ENCODE measurements around the gene MUC5B.
"Not testable (repeated sequence)": the region's sequence is repeated elsewhere in the genome, so short reads cannot be mapped to it uniquely, and the experiment has no call there.

Gene MUC5B

GRCh38 chr11:1234771-1235305, 12.0 kb downstream of the MUC5B start:
- DNase-seq: no peak

GRCh38 chr11:1235306-1235900, 12.5 kb downstream of the MUC5B start:
- DNase-seq: no peak

DNA sequence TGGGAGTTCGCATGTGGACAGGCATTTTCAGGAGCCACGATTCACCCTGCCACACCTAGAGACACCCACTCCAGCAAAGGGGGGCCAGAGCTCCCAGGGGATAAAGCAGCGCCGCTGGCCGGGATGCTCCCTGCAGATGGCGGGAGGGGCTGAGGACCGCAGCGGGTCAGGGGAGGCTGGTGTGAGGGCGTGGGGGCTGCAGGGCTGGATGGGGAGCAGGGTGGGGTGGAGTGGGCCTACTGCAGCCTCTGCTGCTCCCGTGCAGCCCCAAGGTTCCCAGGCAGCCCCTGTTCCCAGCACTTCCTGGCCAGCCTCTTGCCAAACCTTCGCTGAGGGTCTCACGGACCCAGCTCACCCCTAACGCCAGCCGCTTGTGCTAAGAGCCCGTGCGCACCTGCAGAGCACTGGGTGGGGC, 13.0 kb downstream of the MUC5B start:
- DNase-seq: no peak

DNA sequence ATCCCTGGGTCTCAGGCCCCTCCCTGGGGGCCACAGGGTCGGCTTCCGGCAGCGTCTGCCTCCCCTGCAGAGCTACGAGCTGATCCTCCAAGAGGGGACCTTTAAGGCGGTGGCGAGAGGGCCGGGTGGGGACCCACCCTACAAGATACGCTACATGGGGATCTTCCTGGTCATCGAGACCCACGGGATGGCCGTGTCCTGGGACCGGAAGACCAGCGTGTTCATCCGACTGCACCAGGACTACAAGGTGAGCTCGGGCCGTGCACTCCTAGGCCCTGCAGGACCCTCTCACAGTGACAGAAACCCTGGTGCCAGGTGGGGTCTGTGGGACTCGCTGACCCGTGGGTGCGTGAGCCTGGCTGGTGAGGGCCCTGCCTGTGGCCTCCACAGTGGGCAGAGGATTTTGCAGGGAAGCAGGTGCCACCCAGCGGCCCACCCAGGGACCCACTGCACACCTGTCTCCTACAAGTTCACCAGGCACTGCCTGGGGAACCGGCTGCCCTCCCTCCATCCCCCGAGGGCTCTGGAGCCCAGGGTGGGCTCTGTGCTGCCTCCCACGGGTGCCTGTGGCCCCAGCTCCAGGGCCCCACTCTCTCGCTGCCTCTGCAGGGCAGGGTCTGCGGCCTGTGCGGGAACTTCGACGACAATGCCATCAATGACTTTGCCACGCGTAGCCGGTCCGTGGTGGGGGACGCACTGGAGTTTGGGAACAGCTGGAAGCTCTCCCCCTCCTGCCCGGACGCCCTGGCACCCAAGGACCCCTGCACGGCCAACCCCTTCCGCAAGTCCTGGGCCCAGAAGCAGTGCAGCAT, 13.7 kb downstream of the MUC5B start:
- no peak for DNase-seq

DNA sequence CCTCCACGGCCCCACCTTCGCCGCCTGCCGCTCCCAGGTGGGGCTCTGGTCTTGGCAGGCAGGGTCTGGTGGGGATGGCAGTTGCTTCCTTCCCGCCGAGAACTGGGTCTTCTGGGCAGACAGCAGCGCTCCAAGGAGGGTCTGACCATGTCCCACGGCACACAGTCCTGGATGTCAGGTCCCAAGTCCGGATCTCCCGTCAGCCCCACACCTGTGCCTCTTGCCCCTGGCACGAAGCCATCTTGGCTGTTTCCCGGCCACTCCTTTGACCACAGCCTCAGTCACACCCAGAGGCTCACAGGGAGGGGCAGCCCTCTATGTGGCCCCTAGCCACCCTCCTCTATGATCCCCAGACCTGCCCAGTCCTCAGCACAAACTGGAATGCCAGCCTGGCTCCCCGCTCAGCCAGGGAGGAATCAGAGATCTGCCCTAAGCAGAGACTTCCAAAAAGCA, 14.3 kb downstream of the MUC5B start:
- no peak for DNase-seq

- no peak for DNase-seq
Measured at GRCh38 chr11:1237851-1238250, 15.0 kb downstream of the MUC5B start.

GRCh38 chr11:1238767-1239595, 16.1 kb downstream of the MUC5B start:
- DNase-seq: no peak

GRCh38 chr11:1239596-1240205, 16.8 kb downstream of the MUC5B start:
- no peak for DNase-seq

DNA sequence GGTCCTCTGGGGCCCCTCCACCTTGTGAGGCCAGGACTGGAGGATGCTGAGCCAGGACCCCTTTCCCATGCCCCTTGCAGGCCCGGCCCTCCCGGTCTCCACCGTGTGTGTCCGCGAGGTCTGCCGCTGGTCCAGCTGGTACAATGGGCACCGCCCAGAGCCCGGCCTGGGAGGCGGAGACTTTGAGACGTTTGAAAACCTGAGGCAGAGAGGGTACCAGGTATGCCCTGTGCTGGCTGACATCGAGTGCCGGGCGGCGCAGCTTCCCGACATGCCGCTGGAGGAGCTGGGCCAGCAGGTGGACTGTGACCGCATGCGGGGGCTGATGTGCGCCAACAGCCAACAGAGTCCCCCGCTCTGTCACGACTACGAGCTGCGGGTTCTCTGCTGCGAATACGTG, 17.9 kb downstream of the MUC5B start:
- no peak for DNase-seq

DNA sequence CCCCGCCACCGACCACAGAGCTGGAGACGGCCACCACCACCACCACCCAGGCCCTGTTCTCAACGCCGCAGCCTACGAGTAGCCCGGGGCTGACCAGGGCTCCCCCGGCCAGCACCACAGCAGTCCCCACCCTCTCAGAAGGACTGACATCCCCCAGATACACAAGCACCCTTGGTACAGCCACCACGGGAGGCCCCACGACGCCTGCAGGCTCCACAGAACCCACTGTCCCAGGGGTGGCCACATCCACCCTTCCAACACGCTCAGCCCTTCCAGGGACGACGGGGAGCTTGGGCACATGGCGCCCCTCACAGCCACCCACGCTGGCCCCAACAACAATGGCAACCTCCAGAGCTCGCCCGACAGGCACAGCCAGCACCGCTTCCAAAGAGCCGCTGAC, 18.8 kb downstream of the MUC5B start:
- DNase-seq: no peak

DNA sequence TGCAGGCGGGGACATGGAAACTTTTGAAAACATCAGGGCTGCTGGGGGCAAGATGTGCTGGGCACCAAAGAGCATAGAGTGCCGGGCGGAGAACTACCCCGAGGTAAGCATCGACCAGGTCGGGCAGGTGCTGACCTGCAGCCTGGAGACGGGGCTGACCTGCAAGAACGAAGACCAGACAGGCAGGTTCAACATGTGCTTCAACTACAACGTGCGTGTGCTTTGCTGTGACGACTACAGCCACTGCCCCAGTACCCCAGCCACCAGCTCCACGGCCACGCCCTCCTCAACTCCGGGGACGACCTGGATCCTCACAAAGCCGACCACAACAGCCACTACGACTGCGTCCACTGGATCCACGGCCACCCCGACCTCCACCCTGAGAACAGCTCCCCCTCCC, 19.4 kb downstream of the MUC5B start:
- DNase-seq: no peak

- not testable (repeated sequence) for DNase-seq
Measured at GRCh38 chr11:1242751-1243150, 19.9 kb downstream of the MUC5B start.

- DNase-seq: not testable (repeated sequence)
Measured at GRCh38 chr11:1243521-1243920, 20.7 kb downstream of the MUC5B start.

DNA sequence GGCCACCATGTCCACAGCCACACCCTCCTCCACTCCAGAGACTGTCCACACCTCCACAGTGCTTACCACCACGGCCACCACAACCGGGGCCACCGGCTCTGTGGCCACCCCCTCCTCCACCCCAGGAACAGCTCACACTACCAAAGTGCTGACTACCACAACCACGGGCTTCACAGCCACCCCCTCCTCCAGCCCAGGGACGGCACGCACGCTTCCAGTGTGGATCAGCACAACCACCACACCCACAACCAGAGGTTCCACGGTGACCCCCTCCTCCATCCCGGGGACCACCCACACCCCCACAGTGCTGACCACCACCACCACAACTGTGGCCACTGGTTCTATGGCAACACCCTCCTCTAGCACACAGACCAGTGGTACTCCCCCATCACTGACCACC, 21.7 kb downstream of the MUC5B start:
- DNase-seq: not testable (repeated sequence)

DNA sequence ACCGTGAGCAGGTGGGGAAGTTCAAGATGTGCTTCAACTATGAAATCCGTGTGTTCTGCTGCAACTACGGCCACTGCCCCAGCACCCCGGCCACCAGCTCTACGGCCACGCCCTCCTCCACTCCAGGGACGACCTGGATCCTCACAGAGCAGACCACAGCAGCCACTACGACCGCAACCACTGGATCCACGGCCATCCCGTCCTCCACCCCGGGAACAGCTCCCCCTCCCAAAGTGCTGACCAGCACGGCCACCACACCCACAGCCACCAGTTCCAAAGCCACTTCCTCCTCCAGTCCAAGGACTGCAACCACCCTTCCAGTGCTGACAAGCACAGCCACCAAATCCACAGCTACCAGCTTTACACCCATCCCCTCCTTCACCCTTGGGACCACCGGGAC, 22.9 kb downstream of the MUC5B start:
- not testable (repeated sequence) for DNase-seq

- DNase-seq: not testable (repeated sequence)
Measured at GRCh38 chr11:1246301-1246700, 23.4 kb downstream of the MUC5B start.

DNA sequence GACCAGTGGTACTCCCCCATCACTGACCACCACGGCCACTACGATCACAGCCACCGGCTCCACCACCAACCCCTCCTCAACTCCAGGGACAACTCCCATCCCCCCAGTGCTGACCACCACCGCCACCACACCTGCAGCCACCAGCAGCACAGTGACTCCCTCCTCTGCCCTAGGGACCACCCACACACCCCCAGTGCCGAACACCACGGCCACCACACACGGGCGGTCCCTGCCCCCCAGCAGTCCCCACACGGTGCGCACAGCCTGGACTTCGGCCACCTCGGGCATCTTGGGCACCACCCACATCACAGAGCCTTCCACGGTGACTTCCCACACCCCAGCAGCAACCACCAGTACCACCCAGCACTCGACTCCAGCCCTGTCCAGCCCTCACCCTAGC, 24.2 kb downstream of the MUC5B start:
- not testable (repeated sequence) for DNase-seq

GRCh38 chr11:1248951-1249350, 26.1 kb downstream of the MUC5B start:
- not testable (repeated sequence) for DNase-seq

DNA sequence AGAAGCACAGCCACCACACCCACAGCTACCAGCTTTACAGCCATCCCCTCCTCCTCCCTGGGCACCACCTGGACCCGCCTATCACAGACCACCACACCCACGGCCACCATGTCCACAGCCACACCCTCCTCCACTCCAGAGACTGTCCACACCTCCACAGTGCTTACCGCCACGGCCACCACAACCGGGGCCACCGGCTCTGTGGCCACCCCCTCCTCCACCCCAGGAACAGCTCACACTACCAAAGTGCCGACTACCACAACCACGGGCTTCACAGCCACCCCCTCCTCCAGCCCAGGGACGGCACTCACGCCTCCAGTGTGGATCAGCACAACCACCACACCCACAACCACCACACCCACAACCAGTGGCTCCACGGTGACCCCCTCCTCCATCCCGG, 27.5 kb downstream of the MUC5B start:
- DNase-seq: not testable (repeated sequence)

DNA sequence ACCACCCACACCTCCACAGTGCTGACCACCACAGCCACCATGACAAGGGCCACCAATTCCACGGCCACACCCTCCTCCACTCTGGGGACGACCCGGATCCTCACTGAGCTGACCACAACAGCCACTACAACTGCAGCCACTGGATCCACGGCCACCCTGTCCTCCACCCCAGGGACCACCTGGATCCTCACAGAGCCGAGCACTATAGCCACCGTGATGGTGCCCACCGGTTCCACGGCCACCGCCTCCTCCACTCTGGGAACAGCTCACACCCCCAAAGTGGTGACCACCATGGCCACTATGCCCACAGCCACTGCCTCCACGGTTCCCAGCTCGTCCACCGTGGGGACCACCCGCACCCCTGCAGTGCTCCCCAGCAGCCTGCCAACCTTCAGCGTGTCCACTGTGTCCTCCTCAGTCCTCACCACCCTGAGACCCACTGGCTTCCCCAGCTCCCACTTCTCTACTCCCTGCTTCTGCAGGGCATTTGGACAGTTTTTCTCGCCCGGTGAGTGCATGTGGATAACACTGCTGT, 28.4 kb downstream of the MUC5B start:
- DNase-seq: no peak

DNA sequence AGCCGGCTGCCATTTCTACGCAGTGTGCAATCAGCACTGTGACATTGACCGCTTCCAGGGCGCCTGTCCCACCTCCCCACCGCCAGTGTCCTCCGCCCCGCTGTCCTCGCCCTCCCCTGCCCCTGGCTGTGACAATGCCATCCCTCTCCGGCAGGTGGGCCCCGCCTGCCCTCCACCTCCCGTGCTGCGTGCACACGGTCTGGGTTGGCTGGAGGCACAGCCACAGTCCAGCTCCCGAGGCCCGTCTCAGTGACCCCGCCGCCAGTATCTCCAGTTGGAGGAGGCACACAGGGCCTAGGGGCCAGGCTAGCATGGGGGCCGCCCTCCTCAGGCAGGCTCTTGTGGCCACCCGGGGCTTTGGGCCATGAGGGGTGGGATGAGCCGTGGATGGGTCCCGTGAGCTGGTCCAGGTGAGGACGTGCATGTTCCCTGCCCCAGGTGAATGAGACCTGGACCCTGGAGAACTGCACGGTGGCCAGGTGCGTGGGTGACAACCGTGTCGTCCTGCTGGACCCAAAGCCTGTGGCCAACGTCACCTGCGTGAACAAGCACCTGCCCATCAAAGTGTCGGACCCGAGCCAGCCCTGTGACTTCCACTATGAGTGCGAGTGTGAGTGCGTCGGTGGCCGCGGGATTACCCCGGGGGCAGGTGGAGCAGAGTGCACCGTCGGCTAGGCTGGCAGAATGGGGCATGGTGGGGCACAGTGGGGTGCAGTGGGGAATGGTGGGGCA, 29.7 kb downstream of the MUC5B start:
- DNase-seq: no peak

DNA sequence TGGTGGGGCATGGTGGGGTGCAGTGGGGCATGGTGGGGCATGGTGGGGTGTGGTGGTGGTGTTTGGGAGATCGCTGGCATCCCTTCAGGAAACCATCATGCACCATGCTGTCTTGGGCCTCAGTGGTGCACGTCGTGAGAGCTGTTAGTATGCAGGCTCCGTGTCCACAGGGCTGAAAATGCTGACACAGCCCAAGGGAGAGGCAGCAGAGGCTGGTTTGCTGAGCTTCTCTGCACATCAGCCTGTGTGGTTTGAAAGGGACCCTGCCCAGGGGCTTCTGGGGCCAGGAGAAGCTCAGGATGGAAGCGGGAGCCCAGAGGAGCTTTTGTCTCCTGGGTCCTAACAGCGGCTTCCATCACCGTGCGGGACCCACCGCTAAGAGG, 30.2 kb downstream of the MUC5B start:
- no peak for DNase-seq
